ENCODE measurements around the gene JAKMIP2. TPM values are rescaled to one million over a fixed set of nuclear protein-coding genes. Genes with fewer than 3 reads are reported as not detected.

Gene JAKMIP2
- total RNA-seq, 1 donor from 2014 or later = 35.6 TPM

DNA sequence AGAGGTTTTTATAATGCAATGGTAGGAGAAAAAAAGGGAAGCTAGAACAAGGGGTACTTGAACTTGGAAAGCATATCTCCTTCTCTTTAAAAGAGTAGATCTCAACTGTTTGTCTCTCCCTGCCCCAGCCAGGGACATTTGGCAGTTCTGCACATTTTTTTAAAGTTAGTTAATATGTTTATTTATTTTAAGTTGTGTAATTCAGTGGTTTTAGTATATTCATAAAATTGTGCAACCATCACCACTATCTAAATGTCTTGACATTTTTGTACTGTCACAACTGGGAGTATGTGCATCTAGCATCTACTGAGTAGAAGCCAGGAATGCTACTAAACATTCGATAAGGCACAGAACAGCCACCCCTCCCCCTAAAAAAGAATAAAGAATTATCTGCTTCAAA lies 169.2 kb downstream of the JAKMIP2 start:
- H3K27me3 Mint-ChIP-seq (ENCODE audit: low read depth) = no peaks in the 10 kb centered on the region
- H3K4me3 Mint-ChIP-seq = no peak overlapping the region
- H3K27ac Mint-ChIP-seq (ENCODE audit: unreplicated experiment) = no peak overlapping the region
- DNase-seq (ENCODE audit: low read depth, low spot score) = no peak
- H3K9me3 Mint-ChIP-seq = peaks cover 14% of the 10 kb centered on the region
- H3K36me3 Mint-ChIP-seq (ENCODE audit: low read depth) = peaks cover 58% of the 10 kb centered on the region
- H3K4me1 Mint-ChIP-seq = no peaks in the 10 kb centered on the region
- TF ChIP-seq, protein P1, sequence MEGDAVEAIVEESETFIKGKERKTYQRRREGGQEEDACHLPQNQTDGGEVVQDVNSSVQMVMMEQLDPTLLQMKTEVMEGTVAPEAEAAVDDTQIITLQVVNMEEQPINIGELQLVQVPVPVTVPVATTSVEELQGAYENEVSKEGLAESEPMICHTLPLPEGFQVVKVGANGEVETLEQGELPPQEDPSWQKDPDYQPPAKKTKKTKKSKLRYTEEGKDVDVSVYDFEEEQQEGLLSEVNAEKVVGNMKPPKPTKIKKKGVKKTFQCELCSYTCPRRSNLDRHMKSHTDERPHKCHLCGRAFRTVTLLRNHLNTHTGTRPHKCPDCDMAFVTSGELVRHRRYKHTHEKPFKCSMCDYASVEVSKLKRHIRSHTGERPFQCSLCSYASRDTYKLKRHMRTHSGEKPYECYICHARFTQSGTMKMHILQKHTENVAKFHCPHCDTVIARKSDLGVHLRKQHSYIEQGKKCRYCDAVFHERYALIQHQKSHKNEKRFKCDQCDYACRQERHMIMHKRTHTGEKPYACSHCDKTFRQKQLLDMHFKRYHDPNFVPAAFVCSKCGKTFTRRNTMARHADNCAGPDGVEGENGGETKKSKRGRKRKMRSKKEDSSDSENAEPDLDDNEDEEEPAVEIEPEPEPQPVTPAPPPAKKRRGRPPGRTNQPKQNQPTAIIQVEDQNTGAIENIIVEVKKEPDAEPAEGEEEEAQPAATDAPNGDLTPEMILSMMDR (conservative IDR thresholded peaks at IDR 0.05) = no peak

DNA sequence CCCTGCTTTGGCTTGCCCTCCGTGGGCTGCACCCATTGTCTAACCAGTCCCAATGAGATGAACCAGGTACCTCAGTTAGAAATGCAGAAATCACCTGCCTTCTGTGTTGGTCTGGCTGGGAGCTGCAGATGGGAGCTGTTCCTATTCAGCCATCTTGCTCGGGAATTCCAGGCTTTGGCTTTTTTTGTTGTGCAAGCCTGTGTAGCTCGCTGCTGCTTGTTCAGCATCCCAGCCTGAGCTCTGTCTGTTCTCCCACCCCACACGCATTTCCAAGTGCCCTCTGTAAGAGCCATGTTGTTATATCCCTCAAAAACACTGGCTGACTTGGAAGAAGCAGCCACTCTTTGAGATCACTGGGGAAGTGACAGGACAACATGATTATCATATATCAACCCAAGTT lies 171.0 kb downstream of the JAKMIP2 start:
- TF ChIP-seq, protein P1 (conservative IDR thresholded peaks at IDR 0.05) = no peak
- Mint-ChIP-seq H3K9me3 (peaks cover 21% of the 10 kb centered on the region), H3K36me3 (ENCODE audit: low read depth) (peaks cover 69% of the 10 kb centered on the region), H3K27ac (ENCODE audit: unreplicated experiment) (peak overlapping the region; percentile 30), H3K4me1 (no peaks in the 10 kb centered on the region), H3K4me3 (no peak overlapping the region), H3K27me3 (ENCODE audit: low read depth) (no peaks in the 10 kb centered on the region)
- DNase-seq (ENCODE audit: low read depth, low spot score) = no peak

DNA sequence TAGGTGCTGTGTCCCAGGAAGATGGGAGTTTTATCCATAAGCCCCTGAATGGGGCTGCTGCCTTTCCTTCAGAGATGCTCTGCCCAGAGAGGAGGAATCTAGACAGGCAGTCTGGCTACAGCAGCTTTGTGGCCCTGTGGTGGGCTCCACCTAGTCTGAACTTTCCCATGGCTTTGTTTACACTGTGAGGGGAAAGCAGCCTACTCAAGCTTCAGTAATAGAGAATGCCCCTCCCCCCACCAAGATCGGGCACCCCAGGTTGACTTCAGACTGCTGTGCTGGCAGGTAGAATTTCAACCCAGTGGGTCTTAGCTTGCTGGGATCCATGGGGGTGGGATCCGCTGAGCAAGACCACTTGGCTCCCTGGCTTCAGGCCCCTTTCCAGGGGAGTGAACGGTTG lies 171.7 kb downstream of the JAKMIP2 start:
- Mint-ChIP-seq H3K4me1 (no peaks in the 10 kb centered on the region), H3K36me3 (ENCODE audit: low read depth) (peaks cover 68% of the 10 kb centered on the region), H3K4me3 (no peak overlapping the region), H3K27ac (ENCODE audit: unreplicated experiment) (no peak overlapping the region), H3K9me3 (peaks cover 24% of the 10 kb centered on the region), H3K27me3 (ENCODE audit: low read depth) (no peaks in the 10 kb centered on the region)
- TF ChIP-seq, protein P1 (conservative IDR thresholded peaks at IDR 0.05) = no peak
- no peak for DNase-seq (ENCODE audit: low read depth, low spot score)

DNA sequence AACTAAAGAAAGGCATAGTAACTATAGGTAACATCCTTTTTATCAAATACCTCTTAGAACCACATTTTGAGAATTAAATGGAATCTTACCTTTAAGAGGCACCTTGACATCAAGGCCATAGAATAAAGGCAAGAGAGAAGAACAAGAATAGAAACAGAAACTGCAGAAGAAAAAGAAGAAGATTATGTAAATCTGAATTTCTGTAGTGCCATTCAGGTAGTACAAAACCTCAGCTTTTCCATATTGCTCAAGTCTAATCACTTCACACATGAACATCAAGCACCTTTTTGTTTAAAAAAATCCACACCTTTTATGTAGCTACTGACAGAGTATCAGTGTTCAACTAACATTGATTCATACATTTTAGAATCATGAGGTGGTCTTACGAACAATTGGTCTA lies 180.9 kb downstream of the JAKMIP2 start:
- no peak overlapping the region for H3K27ac Mint-ChIP-seq (ENCODE audit: unreplicated experiment)
- peaks cover 27% of the 10 kb centered on the region for H3K36me3 Mint-ChIP-seq (ENCODE audit: low read depth)
- no peak overlapping the region for H3K4me3 Mint-ChIP-seq
- H3K4me1 Mint-ChIP-seq = no peaks in the 10 kb centered on the region
- peaks cover 5% of the 10 kb centered on the region for H3K9me3 Mint-ChIP-seq
- H3K27me3 Mint-ChIP-seq (ENCODE audit: low read depth) = no peaks in the 10 kb centered on the region
- TF ChIP-seq, protein P1 (conservative IDR thresholded peaks at IDR 0.05) = no peak
- no peak for DNase-seq (ENCODE audit: low read depth, low spot score)

DNA sequence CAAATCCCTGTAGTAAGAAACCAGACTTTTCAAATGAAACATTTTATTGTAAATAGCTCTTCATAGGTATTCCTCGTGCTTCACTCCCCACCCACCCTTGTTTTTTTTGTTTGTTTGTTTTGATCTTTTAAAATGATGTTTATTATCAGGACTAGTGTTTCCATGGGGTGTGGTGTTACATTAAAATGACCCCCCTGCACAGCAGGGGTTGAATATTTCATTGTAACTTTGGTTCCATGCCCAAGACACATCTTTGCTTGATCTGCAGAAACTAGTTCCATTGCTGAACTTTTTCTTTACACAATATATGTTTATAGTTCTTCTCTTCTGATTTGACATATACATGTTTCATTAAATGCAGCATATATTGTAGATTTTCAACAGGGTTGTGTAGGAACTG lies 191.4 kb downstream of the JAKMIP2 start:
- TF ChIP-seq, protein P1 (conservative IDR thresholded peaks at IDR 0.05) = no peak
- no peak overlapping the region for H3K4me3 Mint-ChIP-seq
- no peaks in the 10 kb centered on the region for H3K27me3 Mint-ChIP-seq (ENCODE audit: low read depth)
- H3K4me1 Mint-ChIP-seq = no peaks in the 10 kb centered on the region
- peaks cover 22% of the 10 kb centered on the region for H3K36me3 Mint-ChIP-seq (ENCODE audit: low read depth)
- no peak for DNase-seq (ENCODE audit: low read depth, low spot score)
- H3K9me3 Mint-ChIP-seq = peaks cover 3% of the 10 kb centered on the region
- H3K27ac Mint-ChIP-seq (ENCODE audit: unreplicated experiment) = no peak overlapping the region

DNA sequence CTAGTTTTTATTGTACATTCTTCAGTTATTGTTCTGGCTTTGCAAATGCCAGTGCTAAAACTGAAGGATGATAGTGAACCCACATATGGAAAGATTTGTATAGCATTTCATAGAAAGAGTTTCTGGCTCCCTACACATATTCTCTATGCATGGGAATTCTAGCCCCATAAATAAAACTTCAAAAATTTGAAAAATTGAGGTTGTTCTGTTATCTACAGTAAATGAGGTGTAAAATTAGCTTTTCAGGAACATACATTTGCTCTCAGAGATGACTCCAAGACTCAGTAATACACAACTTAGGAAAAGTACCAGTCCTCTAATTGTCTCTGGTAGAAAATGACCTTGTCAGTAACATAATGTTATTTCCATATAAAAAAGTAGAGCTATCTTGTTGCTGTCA lies 192.4 kb downstream of the JAKMIP2 start:
- TF ChIP-seq, protein P1 (conservative IDR thresholded peaks at IDR 0.05) = no peak
- no peak overlapping the region for H3K27ac Mint-ChIP-seq (ENCODE audit: unreplicated experiment)
- peaks cover 3% of the 10 kb centered on the region for H3K9me3 Mint-ChIP-seq
- no peaks in the 10 kb centered on the region for H3K4me1 Mint-ChIP-seq
- H3K4me3 Mint-ChIP-seq = no peak overlapping the region
- peaks cover 17% of the 10 kb centered on the region for H3K36me3 Mint-ChIP-seq (ENCODE audit: low read depth)
- no peaks in the 10 kb centered on the region for H3K27me3 Mint-ChIP-seq (ENCODE audit: low read depth)
- no peak for DNase-seq (ENCODE audit: low read depth, low spot score)

Measured in neural crest cell (in vitro differentiated cells).